ENCODE results near the gene PSORS1C1.

The PSORS1C1 gene

GRCh38 chr6:31096215-31096614, 18.4 kb upstream of the PSORS1C1 start:
- no peak for DNase-seq (ENCODE audit: low read depth in 3 of 3)

- DNase-seq (ENCODE audit: low read depth in 3 of 3): no peak
These were observed 17.9 kb upstream of the PSORS1C1 start for GRCh38 chr6:31096656-31097055.

- DNase-seq (ENCODE audit: low read depth in 3 of 3): no peak
These were observed 16.1 kb upstream of the PSORS1C1 start for GRCh38 chr6:31098449-31098938.

- no peak for DNase-seq (ENCODE audit: low read depth in 3 of 3)
These were observed 11.5 kb upstream of the PSORS1C1 start for GRCh38 chr6:31103136-31103535.

GRCh38 chr6:31107052-31107451, 7.5 kb upstream of the PSORS1C1 start:
- DNase-seq (ENCODE audit: low read depth in 3 of 3): no peak

GRCh38 chr6:31110825-31111582, 3.6 kb upstream of the PSORS1C1 start:
- no peak for DNase-seq (ENCODE audit: low read depth in 3 of 3)

GRCh38 chr6:31111712-31112111, 2.9 kb upstream of the PSORS1C1 start:
- DNase-seq (ENCODE audit: low read depth in 3 of 3): no peak

- DNase-seq (ENCODE audit: low read depth in 3 of 3): no peak
These were observed 2.1 kb upstream of the PSORS1C1 start, which contains the start of gene C6orf15 for GRCh38 chr6:31112478-31112877. Gene C6orf15, minus strand, starts transcription at chr6:31112575. Its CDS starts 20 bp downstream, at chr6:31112555.

- DNase-seq (ENCODE audit: low read depth in 3 of 3): no peak
These were observed 599 bp upstream of the PSORS1C1 start for GRCh38 chr6:31113861-31114540.

- DNase-seq (ENCODE audit: low read depth in 3 of 3): no peak
These were observed 610 bp downstream of the PSORS1C1 start for GRCh38 chr6:31114970-31115849.

GRCh38 chr6:31115941-31116560, 1.5 kb downstream of the PSORS1C1 start:
- no peak for DNase-seq (ENCODE audit: low read depth in 3 of 3)

GRCh38 chr6:31116661-31117385, 2.2 kb downstream of the PSORS1C1 start:
- DNase-seq (ENCODE audit: low read depth in 3 of 3): no peak

GRCh38 chr6:31118178-31118577, 3.6 kb downstream of the PSORS1C1 start:
- DNase-seq (ENCODE audit: low read depth in 3 of 3): no peak

GRCh38 chr6:31120151-31120915, 5.7 kb downstream of the PSORS1C1 start, which contains the start of gene CDSN:
Gene CDSN, minus strand, starts transcription at chr6:31120446. Its CDS starts 27 bp downstream, at chr6:31120419.
- no peak for DNase-seq (ENCODE audit: low read depth in 3 of 3)

- DNase-seq (ENCODE audit: low read depth in 3 of 3): no peak
These were observed 6.7 kb downstream of the PSORS1C1 start for GRCh38 chr6:31121131-31121790.

- no peak for DNase-seq (ENCODE audit: low read depth in 3 of 3)
These were observed 8.4 kb downstream of the PSORS1C1 start for GRCh38 chr6:31122791-31123706.

- DNase-seq (ENCODE audit: low read depth in 3 of 3): no peak
These were observed 10.6 kb downstream of the PSORS1C1 start for GRCh38 chr6:31125162-31125561.

- DNase-seq (ENCODE audit: low read depth in 3 of 3): no peak
These were observed 11.2 kb downstream of the PSORS1C1 start for GRCh38 chr6:31125586-31126363.

All from stimulated activated CD4-positive, alpha-beta T cell treated with anti-CD3 and anti-CD28 coated beads, TNF-alpha, amount 100 ng/mL, for 4 hours (primary cell).